Bone marrow (tissue), 2 donors: ENCODE data around the gene USP6NL.
"Not testable (repeated sequence)": the region's sequence is repeated elsewhere in the genome, so short reads cannot be mapped to it uniquely, and the experiment has no call there.

ENCODE experiments used
- DNase-seq, 2 donors: peaks; one replicate each; lab custom pipeline; 2025; lab: John Stamatoyannopoulos, UW

The USP6NL gene

GRCh38 chr10:11611248-11612020, at the start of gene USP6NL:
Gene USP6NL (minus strand): TSS chr10:11611650. CDS start chr10:11597634, 14,016 bp downstream.
- DNase-seq, result peak; percentile 23 to 52

GRCh38 chr10:11658801-11659368, 47.4 kb upstream of the USP6NL start:
- DNase-seq, result no peak

- no peak for DNase-seq
Measured at GRCh38 chr10:11655836-11656235, 44.4 kb upstream of the USP6NL start.

DNA sequence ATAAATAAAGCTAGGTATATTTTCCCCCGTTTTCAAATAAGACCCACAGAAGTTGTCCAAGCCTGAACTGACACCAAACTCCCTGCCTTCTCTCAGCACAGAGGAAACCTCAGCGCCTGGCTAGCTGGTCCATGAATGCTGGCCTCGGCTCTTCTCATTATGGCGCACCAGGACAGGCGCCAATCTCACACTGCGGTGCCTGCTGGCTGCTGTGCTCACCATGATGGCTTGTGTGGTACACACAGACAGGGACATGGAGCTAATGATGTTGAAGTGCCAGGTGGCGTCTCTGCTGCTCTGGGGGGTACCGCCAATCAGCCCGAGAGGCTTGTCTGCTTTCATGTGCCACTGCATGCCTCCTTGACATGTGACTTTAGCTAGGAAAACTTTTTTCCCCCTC, 43.2 kb upstream of the USP6NL start:
- no peak for DNase-seq

DNA sequence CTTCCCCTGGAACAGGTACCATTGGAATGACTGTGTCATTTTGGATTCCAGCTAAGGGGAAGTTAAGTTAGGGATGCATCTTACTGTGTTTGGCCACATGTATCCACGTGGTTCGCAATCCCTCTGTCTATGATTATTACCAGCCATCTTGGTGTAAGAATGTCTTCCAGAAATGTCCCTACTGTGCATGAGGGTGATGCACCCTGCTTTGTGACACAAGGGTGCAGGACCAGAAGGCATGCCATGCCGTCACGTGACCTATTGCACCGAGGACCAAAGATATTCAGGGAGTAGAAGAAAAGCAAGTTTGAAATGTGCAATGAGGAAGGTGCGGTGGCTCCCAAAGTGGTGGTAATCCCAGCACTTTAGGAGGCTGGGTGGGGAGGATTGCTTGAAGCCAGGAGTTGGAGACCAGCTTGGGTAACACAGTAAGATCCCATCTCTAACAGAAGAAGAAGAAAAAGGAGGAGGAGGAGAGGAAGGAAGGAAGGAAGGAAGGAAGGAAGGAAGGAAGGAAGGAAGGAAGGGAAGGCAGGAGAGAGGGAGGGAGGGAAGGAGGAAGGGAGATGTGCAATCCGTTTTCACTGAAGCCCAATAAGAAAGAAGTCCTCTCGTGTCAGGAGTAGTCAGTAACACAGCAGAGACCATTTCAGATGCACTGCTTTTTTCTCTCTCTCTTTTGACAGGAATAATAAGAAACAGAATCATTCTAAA, 42.5 kb upstream of the USP6NL start:
- DNase-seq, result no peak

GRCh38 chr10:11647676-11648075, 36.2 kb upstream of the USP6NL start:
- peak in 1 of 2 donors; percentile 45 for DNase-seq

DNA sequence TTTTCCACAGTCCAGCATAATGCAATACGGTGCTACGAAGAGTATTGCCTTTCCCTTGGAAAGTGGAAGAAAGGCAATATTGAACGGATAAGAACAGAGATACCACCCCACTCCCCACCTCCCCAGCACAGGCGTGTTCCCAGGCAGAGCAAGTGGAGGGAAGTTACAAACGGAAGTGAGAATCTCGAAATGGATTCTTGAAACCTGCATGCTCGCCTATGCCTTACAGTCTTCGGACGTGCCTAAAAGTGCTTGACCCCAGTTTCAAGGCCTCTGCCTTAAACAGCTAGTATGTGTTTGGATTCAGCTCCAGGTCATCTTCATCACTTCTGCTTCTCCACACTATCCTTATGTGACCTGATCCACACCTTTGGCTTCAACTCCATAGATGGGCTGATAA, 35.0 kb upstream of the USP6NL start:
- DNase-seq, result no peak

DNA sequence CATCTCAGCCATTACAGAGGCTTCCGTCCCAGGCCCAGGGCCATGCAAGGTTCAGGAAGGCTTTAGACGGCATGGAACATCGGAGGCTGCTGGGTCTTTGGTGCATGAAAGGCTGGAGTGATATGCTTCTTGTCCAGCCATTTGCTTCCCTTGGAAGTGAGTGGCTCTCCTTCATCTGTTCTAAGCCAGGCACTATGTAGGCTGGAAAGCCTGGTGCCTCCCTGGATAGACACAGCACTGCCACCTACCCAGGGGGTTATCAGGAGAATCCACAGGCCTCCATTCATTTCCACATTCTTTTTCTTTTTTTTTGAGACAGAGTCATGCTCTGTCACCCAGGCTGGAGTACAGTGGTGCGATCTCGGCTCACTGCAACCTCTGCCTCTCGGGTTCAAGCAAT, 31.6 kb upstream of the USP6NL start:
- DNase-seq, result no peak

DNA sequence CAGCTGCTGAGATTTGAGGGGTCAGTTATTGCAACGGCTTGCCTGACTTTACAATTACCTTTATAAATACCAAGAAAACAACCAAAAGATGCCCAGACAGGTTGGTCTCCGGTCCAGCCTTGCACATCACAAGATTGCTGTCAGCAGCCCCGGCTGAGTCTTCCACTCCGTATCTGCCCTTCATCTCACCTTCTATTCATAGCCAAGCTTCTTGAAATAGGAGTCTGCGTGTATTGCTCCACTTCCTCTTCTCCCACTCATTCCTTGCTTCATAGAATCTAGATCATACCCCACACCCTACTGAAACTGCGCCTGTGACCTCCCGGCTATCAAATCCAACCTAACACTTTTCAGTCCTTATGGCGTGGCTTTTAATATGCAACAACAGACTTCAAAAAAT, 31.1 kb upstream of the USP6NL start:
- DNase-seq, result no peak

DNA sequence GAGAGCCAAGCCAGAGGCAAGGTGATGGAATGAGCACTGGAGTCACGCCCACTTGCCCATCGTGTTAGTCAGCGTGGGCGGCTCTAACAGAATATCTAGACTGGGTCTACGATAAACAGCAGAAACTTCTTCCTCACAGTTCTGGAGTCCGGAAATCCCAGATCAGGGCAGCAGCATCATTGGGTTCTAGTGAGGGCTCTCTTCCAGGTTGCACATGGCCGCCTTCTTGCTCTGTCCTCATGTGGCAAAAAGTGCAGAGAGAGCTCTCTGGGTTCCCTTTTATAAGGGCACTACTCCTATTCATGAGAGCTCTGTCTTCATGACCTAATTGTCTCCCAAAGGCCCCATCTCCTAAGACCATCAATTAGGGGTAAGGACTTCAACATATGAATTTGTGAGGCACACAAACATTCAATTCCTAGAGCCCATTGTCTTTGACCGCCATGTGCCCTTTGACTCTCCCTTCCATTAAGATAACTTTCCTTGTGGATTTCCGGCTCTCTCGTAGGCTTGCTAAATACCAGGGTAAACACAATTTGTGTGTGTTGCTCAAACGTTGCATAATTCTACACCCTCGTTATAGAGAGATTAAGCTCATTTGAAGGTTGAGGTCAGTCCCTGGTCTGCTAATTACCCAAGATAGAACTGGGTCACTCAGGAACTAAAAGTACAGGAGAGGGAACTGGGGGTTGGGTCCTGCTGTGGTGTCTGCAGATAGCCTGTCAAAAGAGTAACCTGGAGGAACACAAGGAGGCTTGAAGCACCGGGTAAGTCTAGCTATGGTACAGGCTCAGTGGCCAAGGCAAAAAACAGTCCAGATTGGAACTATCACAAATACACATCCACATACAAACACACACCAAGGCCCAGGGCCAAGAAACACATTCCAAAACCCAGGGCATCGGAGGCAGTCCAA, 28.7 kb upstream of the USP6NL start:
- DNase-seq, result no peak

DNA sequence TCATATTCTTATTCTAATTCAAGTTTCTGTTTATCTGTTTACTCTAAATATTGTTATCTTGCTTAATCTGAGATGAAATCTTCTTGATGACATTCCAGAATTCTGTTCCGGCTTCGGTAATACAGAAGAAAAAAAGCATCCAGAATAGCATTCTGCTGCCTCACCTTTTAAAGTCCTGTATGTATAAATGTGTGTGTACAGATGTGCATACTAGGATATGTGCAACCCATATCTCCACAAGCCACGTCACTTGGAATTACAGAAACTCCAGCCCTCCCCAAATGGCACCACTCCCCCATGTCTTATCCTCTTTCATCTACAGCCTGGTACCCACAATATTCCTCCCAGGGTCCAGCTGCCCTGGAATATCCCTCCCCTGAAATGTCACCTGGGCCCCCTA, 27.9 kb upstream of the USP6NL start:
- DNase-seq, result no peak

- DNase-seq, result no peak
Measured at GRCh38 chr10:11638055-11638698, 26.7 kb upstream of the USP6NL start.

DNA sequence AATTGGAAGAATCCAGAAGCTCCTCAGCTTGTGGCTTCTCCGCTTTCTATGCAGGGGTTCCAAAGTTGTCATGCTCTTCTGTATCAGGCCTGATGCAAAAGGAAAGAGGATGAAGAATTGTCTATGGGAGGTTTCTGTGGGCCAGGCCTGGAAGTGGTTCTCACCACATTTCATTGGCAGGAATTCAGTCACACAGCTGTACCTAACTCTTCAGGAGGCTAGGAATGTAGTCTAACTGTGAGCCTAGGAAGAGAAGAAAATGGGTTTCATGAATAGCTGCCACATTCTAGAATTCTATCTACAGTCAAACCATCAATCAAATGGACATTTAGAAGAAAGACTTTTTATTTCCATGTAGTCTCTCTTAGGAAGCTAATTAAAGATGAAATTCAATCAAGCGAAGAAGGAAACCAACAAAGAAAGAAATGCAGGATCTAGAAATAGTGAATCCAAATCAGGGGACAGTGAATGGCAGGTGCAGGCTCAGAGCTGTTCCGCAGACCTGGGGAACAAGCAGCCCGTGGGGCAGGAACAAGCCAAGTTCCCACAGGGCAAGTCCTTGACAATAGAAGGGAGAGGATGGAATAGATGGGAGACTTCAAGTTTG, 25.4 kb upstream of the USP6NL start:
- DNase-seq, result no peak

DNA sequence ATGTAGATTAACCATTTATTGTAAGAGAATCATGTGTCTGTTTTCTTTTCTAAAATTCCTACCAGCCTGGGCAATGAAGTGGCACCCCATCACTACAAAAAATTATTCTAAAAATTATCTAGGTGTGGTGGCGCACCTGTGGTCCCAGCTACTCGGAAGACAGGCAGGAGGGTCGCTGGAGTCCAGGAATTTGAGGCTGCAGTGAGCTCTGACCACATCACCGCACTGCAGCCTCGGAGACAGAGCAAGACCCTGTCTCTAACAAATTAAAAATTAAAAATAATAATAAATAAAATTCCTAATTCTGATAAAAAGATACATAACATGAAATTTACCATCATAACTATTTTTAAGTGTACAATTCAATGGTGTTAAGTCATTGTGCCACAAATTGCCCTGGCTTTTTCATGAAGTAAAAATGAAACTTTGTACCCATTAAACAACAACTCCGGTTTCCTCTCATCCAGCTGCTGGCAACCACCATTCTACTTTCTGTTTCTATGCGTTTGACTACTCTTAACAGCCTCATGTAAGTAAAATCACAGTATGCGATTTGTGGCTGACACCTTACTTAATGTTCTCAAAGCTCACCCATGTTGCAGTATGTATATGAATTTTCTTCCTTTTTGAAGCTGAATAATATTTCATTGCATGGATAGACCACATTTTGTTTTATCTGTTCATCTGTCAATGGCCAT, 20.6 kb upstream of the USP6NL start:
- peak in 1 of 2 donors; percentile 80 for DNase-seq

- DNase-seq, result no peak
Measured at GRCh38 chr10:11631291-11631690, 19.8 kb upstream of the USP6NL start.

DNA sequence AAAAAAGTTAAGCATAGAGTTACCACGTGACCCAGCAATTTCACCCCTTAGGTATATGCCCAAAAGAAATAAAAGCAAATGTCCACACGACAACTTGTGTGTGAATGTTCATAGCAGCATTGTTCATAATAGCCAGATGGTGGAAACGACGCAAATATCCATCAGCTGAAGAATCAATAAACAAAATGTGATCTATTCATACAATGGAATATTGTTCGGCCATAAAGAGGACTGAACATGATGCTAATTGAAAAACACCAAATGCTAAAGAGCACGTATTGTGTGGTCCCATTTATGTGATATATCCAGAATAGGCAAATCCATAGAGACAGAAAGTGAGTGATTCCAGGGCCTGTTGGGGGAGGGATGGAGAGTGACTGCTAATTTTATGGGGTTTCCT, 18.3 kb upstream of the USP6NL start:
- no peak for DNase-seq

DNA sequence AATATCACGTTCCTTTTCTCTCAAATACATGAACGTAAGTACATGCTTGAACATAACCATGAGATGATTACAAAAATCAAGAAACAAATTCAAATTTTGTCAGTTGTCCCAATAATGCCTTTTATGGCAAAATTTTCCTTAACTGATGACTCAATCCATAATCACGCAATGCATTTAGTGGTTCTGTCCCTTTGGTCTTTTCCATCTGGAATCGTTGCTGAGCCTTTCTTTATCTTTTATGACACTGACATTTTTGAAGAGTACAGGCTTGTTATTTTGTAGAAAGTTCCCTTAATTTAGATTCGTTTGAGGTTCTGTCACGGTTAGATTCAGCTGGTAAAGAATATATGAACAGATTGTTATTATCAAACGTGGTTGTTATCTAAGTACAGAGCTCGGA, 16.5 kb upstream of the USP6NL start:
- not testable (repeated sequence) for DNase-seq

DNA sequence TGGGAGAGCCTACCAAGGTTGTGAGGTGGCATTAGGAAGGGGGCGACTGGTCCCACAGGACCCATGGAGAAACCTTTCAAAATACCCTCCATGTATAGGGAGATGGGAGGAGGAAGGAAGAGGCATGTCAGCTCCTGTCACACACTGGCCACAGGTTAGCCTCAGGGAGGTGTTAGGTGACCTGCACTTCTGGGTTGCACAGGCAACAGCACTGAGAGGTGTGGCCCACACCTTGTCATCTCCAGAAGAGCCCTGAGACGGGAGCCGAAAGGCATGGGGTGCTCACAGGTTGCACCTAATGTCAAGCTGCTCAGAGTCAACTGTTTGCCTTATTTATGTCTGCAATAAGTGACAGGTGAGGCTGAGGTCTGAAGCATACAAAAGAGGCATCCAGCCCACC, 14.6 kb upstream of the USP6NL start:
- DNase-seq, result no peak

DNA sequence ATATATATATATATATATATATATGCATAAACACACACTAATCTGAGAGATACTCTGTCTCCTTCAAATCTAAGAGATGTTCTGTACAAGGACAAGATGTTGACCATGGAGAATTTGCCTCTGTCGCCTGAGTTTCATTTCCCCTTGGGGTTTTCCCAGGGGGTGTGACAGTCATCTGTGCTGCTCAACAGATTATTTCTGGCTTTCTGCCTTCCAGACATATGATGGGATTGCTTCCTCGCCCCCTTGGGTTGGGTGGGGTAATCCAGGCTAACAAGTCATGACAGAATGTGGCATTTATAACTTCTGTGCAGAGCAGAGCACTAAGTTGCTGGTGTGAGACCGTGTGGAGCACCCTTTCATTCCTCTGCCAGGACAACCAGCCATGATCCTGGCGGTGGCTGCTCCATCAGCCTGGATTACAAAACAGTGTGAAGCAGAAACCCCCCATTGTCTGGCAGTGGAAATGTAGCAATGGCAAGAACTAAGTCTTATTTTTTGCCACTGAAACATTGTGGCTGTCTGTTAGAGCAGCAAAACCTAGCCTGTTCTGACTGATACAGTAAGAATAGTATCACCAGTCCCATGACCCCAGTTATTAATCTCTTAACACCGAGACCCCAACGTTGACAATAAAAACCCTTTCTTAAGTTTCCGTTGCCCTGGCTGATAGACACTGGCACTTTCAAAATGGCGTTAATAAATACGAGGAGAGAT, 13.7 kb upstream of the USP6NL start:
- DNase-seq, result peak in 1 of 2 donors; percentile 32

DNA sequence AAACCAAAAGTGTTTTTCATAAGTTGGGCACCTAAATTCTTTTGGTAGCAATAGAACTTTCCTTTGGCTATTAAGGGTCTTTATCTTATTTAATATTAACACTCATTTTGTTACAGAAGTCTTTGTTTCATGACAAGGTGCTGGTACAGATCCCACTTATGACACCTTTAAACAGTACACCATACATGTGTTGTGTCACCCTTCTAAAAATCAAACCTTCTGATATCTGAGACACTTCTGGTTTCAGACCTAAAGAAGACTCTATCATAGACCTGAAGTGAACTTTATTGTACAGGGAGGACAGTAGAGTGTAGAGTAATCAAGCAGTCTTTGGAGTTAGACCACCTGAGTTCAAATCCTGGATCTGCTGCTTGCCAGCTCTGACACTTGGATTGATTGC, 5.8 kb upstream of the USP6NL start:
- no peak for DNase-seq
